SKM-1 (cell line): ENCODE data around the gene CABP4.

Experiments used
- DNase-seq: peaks from one replicate; lab custom pipeline; 2025; ENCODE audit not compliant: unreplicated experiment; lab: John Stamatoyannopoulos, UW

Gene CABP4

GRCh38 chr11:67494371-67495233, 39.4 kb downstream of the CABP4 start:
- no peak for DNase-seq

- DNase-seq, result no peak
Measured at GRCh38 chr11:67495234-67496005, 40.3 kb downstream of the CABP4 start.

GRCh38 chr11:67496113-67496512, 41.0 kb downstream of the CABP4 start:
- DNase-seq, result no peak

- no peak for DNase-seq
Measured at GRCh38 chr11:67497656-67498291, 42.6 kb downstream of the CABP4 start.

GRCh38 chr11:67498544-67498972, 43.4 kb downstream of the CABP4 start:
- DNase-seq, result no peak

GRCh38 chr11:67499808-67500483, 44.8 kb downstream of the CABP4 start:
- no peak for DNase-seq

- no peak for DNase-seq
Measured at GRCh38 chr11:67500484-67500821, 45.3 kb downstream of the CABP4 start.

GRCh38 chr11:67500831-67501715, 45.9 kb downstream of the CABP4 start:
- peak; percentile 71 for DNase-seq

- no peak for DNase-seq
Measured at GRCh38 chr11:67501854-67502253, 46.7 kb downstream of the CABP4 start.

GRCh38 chr11:67502328-67502979, 47.3 kb downstream of the CABP4 start:
- no peak for DNase-seq

GRCh38 chr11:67503119-67504004, 48.2 kb downstream of the CABP4 start:
- DNase-seq, result no peak

GRCh38 chr11:67504005-67504949, 49.1 kb downstream of the CABP4 start:
- no peak for DNase-seq

- DNase-seq, result peak; percentile 10
Measured at GRCh38 chr11:67504950-67505581, 49.9 kb downstream of the CABP4 start, which contains the start of gene PITPNM1. TSS of gene PITPNM1 (minus strand) at chr11:67505363. CDS start at chr11:67504180, 1,183 bp downstream.

- peak; percentile 56 for DNase-seq
Measured at GRCh38 chr11:67505605-67506396, 50.6 kb downstream of the CABP4 start.

- DNase-seq, result no peak
Measured at GRCh38 chr11:67506426-67507051, 51.4 kb downstream of the CABP4 start.
